Keratinocyte (primary cell): ENCODE data around the gene MFSD11. TPM values are rescaled to one million over a fixed set of nuclear protein-coding genes. Genes with fewer than 3 reads are reported as not detected.

Experiments
- DNase-seq: peaks from one replicate; pipeline ENCODE4 v3.0.0-alpha.2; 2011; ENCODE audit warnings: low read depth, missing footprints, low spot score
- FAIRE-seq: peaks from 2 replicates; lab custom pipeline; 2011; peaks lifted over from hg19 to GRCh38; lab: Jason Lieb, UNC
- H2AFZ ChIP-seq: 2 replicates; pipeline ENCODE4 v1.6.0; 2012; ENCODE audit warnings: low read length, control low read depth, inconsistent platforms; ENCODE audit not compliant: control insufficient read depth
- H3K27ac ChIP-seq: 2 replicates; pipeline ENCODE4 v1.5.1; 2011; ENCODE audit warnings: low read length; ENCODE audit not compliant: control insufficient read depth, insufficient read depth
- H3K27me3 ChIP-seq: 3 replicates; pipeline ENCODE4 v1.6.0; 2011; ENCODE audit warnings: low read length; ENCODE audit not compliant: control insufficient read depth, insufficient read depth; ENCODE audit errors: extremely low read depth
- H3K36me3 ChIP-seq, 2 experiments: 2 replicates in 1 of 2; 3 replicates in 1 of 2; pipeline ENCODE4 v1.5.1; 2011; ENCODE audit warnings: low read length in 2 of 2, mild to moderate bottlenecking in 1 of 2; ENCODE audit not compliant: control insufficient read depth in 2 of 2, insufficient read depth in 2 of 2; ENCODE audit errors: extremely low read depth in 1 of 2
- H3K4me1 ChIP-seq: 3 replicates; pipeline ENCODE4 v1.5.1; 2011; ENCODE audit warnings: low read length; ENCODE audit not compliant: control insufficient read depth, insufficient read depth; ENCODE audit errors: extremely low read depth
- H3K4me2 ChIP-seq: 3 replicates; pipeline ENCODE4 v1.6.0; 2011; ENCODE audit warnings: low read depth, low read length; ENCODE audit not compliant: control insufficient read depth, insufficient read depth; ENCODE audit errors: extremely low read depth
- H3K4me3 ChIP-seq, 3 experiments: fragments of 200-600 bp in 1 of 3; sonication (generic) in 1 of 3; 2 replicates in 2 of 3; 3 replicates in 1 of 3; pipeline ENCODE4 v1.5.1; 2011 to 2016; ENCODE audit warnings: low read length in 3 of 3, mild to moderate bottlenecking in 3 of 3, control low read depth in 2 of 3, inconsistent platforms in 1 of 3, low read depth in 1 of 3, mixed read lengths in 1 of 3, mixed run types in 1 of 3, moderate library complexity in 1 of 3; ENCODE audit not compliant: control insufficient read depth in 2 of 3, insufficient read depth in 2 of 3; ENCODE audit errors: extremely low read depth in 1 of 3
- H3K79me2 ChIP-seq: 2 replicates; pipeline ENCODE4 v1.6.0; 2012; ENCODE audit warnings: low read length; ENCODE audit not compliant: control insufficient read depth, insufficient read depth
- H3K9ac ChIP-seq: 3 replicates; pipeline ENCODE4 v1.6.0; 2011; ENCODE audit warnings: low read length; ENCODE audit not compliant: control insufficient read depth, insufficient read depth; ENCODE audit errors: extremely low read depth
- H3K9me1 ChIP-seq: 3 replicates; pipeline ENCODE4 v1.6.0; 2011; ENCODE audit warnings: low read length; ENCODE audit not compliant: control insufficient read depth, insufficient read depth; ENCODE audit errors: extremely low read depth
- H3K9me3 ChIP-seq: 2 replicates; pipeline ENCODE4 v1.5.1; 2012; ENCODE audit warnings: low read depth, low read length; ENCODE audit not compliant: control insufficient read depth
- H4K20me1 ChIP-seq: 3 replicates; pipeline ENCODE4 v1.6.0; 2011; ENCODE audit warnings: low read length; ENCODE audit not compliant: control insufficient read depth, insufficient read depth; ENCODE audit errors: extremely low read depth
- EZH2 ChIP-seq: IDR thresholded peaks from one replicate; pipeline ENCODE4 v1.6.1; 2012; ENCODE audit warnings: inconsistent platforms, mild to moderate bottlenecking, low read length, moderate library complexity
- dilution Hi-C: fragments of 300-500 bp; cut with MboI; formaldehyde crosslinking; loops from one replicate; pipeline ENCODE4 v1.7.0; 2020; ENCODE audit warnings: low sequenced_read_pairs; ENCODE audit not compliant: extremely low pct_ligation_motif_present
- polyA plus RNA-seq, 5 experiments: library from polyadenylated mRNA; depleted of rRNA in 3 of 5; stranded (reverse) in 3 of 5; stranded (forward) in 1 of 5; unstranded in 1 of 5; fragments of >200 nt; gene quantifications; 1 replicate in 1 of 5; 2 replicates in 3 of 5; 3 replicates in 1 of 5; pipeline versions ENCODE4 v1.2.1 to v1.2.3, GENCODE V29; 2011 to 2012; ENCODE audit warnings: missing spikeins in 2 of 5, low read depth in 1 of 5, low replicate concordance in 1 of 5
- TF ChIP-seq, protein P1 (sequence below), 3 experiments: IDR thresholded peaks in 1 of 3; conservative IDR thresholded peaks in 1 of 3; optimal IDR thresholded peaks in 1 of 3; 2 replicates in 2 of 3; 3 replicates in 1 of 3; pipeline versions ENCODE3 to v1.5.1; 2011; ENCODE audit warnings: low read length in 3 of 3, mild to moderate bottlenecking in 3 of 3, moderate library complexity in 2 of 3, control low read depth in 1 of 3, inconsistent platforms in 1 of 3; ENCODE audit not compliant: insufficient read depth in 2 of 3; ENCODE audit errors: extremely low read depth in 1 of 3

Gene MFSD11
- polyA plus RNA-seq, 1 donor (not counting 4 experiments of a cell fraction or from before 2014, with no cell fraction given): 14.6 TPM

DNA sequence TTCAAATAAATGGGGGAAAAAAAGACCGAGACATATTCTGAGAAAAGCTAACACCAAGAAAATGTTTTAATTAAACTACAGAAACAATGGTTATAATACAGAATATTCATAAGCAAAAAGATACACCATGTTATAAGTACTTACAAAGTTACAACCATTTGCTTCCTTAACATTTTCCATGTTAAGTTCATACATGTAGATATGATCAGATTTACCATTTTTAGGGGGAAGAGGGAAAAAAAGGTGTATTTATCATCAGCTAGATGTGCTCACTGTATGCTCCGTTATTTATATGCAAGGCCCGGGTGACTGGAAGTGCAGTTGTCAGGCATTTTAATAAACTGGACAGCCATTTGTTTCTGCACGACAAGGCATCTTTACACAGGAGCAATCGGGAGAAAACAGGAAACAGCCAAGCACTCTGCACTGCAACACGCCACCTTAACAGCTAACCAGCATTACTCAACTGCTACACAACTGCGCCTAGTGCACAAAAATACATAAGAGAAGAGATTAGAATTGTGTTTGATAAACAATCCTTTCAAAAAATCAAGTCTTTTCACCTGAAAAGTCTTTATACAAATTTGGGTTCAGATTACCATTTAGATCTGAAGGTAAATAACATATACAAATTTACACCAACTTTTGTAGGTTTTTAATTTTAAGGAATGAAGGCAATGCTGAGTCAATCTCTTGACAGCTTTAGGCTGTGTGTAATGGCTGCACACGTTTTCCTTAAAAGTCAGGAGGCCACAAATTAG is 3.7 kb upstream of the MFSD11 start:
- no peaks in the 10 kb centered on the region for H3K9me1 ChIP-seq
- no peak for TF ChIP-seq EZH2
- TF ChIP-seq, protein P1, sequence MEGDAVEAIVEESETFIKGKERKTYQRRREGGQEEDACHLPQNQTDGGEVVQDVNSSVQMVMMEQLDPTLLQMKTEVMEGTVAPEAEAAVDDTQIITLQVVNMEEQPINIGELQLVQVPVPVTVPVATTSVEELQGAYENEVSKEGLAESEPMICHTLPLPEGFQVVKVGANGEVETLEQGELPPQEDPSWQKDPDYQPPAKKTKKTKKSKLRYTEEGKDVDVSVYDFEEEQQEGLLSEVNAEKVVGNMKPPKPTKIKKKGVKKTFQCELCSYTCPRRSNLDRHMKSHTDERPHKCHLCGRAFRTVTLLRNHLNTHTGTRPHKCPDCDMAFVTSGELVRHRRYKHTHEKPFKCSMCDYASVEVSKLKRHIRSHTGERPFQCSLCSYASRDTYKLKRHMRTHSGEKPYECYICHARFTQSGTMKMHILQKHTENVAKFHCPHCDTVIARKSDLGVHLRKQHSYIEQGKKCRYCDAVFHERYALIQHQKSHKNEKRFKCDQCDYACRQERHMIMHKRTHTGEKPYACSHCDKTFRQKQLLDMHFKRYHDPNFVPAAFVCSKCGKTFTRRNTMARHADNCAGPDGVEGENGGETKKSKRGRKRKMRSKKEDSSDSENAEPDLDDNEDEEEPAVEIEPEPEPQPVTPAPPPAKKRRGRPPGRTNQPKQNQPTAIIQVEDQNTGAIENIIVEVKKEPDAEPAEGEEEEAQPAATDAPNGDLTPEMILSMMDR (optimal IDR thresholded peaks at IDR 0.05 in 1 of 3, IDR thresholded peaks at IDR 0.05 in 1 of 3, conservative IDR thresholded peaks at IDR 0.05 in 1 of 3; ENCODE audit: extremely low read depth in 1 of 3, insufficient read depth in 2 of 3, low read length in 3 of 3): no peak
- peak overlapping the region; percentile 98 to 100 (median 100) for H3K4me3 ChIP-seq
- no peaks in the 10 kb centered on the region for H3K27me3 ChIP-seq
- H3K27ac ChIP-seq: peak overlapping the region; percentile 96
- no peak for FAIRE-seq
- peaks cover 29% of the 10 kb centered on the region for H3K4me1 ChIP-seq
- H2AFZ ChIP-seq: no peak overlapping the region
- peaks cover 14 to 40% of the 10 kb centered on the region in 2 experiments for H3K36me3 ChIP-seq
- no peaks in the 10 kb centered on the region for H3K9me3 ChIP-seq
- peaks cover 70% of the 10 kb centered on the region for H3K79me2 ChIP-seq
- peaks cover 28% of the 10 kb centered on the region for H4K20me1 ChIP-seq
- dilution Hi-C loops: no loop called here
- no peak for DNase-seq
- H3K9ac ChIP-seq: peak overlapping the region; percentile 99
- peak overlapping the region; percentile 96 for H3K4me2 ChIP-seq

DNA sequence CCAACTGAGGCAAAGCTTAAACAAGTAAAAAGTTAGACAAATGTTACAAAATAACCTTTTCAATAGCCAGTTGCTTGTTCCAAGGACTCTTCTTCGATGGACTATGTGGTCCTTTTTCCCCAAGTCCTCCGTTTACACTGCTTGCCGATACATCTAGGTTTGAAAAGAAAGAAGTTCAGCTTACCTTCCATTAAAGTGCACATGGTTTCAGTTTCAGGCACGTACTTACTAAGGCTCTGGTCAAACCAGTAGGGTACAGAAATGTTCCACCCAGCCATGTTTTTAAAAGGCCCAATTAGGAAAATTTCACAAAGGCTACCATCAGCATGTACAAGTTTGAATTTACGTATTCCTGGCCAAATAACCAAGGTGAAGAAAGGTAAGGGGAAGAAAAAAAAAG is 2.9 kb upstream of the MFSD11 start:
- H3K9me1 ChIP-seq: no peaks in the 10 kb centered on the region
- H3K9ac ChIP-seq: peak overlapping the region; percentile 99
- H3K36me3 ChIP-seq: peaks cover 14 to 36% of the 10 kb centered on the region in 2 experiments
- peaks cover 33% of the 10 kb centered on the region for H3K4me1 ChIP-seq
- H2AFZ ChIP-seq: no peak overlapping the region
- H3K4me3 ChIP-seq: peak overlapping the region; percentile 98 to 100 (median 100)
- peak overlapping the region; percentile 96 for H3K4me2 ChIP-seq
- H3K9me3 ChIP-seq: no peaks in the 10 kb centered on the region
- TF ChIP-seq, protein P1 (optimal IDR thresholded peaks at IDR 0.05 in 1 of 3, IDR thresholded peaks at IDR 0.05 in 1 of 3, conservative IDR thresholded peaks at IDR 0.05 in 1 of 3; ENCODE audit: extremely low read depth in 1 of 3, insufficient read depth in 2 of 3, low read length in 3 of 3): no peak
- no peak for TF ChIP-seq EZH2
- no peaks in the 10 kb centered on the region for H3K27me3 ChIP-seq
- peak overlapping the region; percentile 96 for H3K27ac ChIP-seq
- DNase-seq (no peak), FAIRE-seq (no peak)
- peaks cover 24% of the 10 kb centered on the region for H4K20me1 ChIP-seq
- H3K79me2 ChIP-seq: peaks cover 64% of the 10 kb centered on the region
- dilution Hi-C loops: no loop called here
